SK-N-MC (cell line): ENCODE data around the gene PDE8A.

ENCODE experiments used
- DNase-seq: peaks from one replicate; pipeline ENCODE4 v3.0.0-alpha.2; 2011; ENCODE audit warnings: low read depth, low spot score
- H3K27ac ChIP-seq: fragments of 200-600 bp; sonication (generic); 2 replicates; pipeline ENCODE4 v1.5.1; 2016; ENCODE audit warnings: mixed run types
- H3K36me3 ChIP-seq: fragments of 200-600 bp; sonication (generic); 2 replicates; pipeline ENCODE4 v1.6.1; 2017; ENCODE audit warnings: antibody characterized with exemption, low read length, mixed read lengths; ENCODE audit not compliant: insufficient read depth
- H3K4me3 ChIP-seq: fragments of 200-600 bp; sonication (generic); 2 replicates; pipeline ENCODE4 v1.5.1; 2016
- H3K9ac ChIP-seq: fragments of 200-600 bp; sonication (generic); 2 replicates; pipeline ENCODE4 v1.8.0; 2017; ENCODE audit warnings: mixed run types, mixed read lengths; ENCODE audit not compliant: insufficient read length
- H3K9me3 ChIP-seq: fragments of 200-600 bp; sonication (generic); 2 replicates; pipeline ENCODE4 v1.6.1; 2017; ENCODE audit warnings: low read depth, mild to moderate bottlenecking, antibody characterized with exemption, low read length, moderate library complexity, mixed read lengths
- EZH2 ChIP-seq: fragments of 200-600 bp; sonication (generic); IDR thresholded peaks from one replicate; pipeline ENCODE4 v1.6.1; 2017; ENCODE audit warnings: antibody characterized with exemption
- FOXP2 ChIP-seq: optimal IDR thresholded peaks from 2 replicates; pipeline ENCODE3; 2011; ENCODE audit warnings: mild to moderate bottlenecking, moderate library complexity; ENCODE audit not compliant: insufficient read depth; ENCODE audit errors: extremely low read length, control extremely low read depth
- POLR2AphosphoS5 ChIP-seq: IDR thresholded peaks from 2 replicates; pipeline ENCODE4 v1.6.1; 2012; ENCODE audit warnings: mild to moderate bottlenecking, low read depth, low read length, borderline replicate concordance

PDE8A gene

DNA sequence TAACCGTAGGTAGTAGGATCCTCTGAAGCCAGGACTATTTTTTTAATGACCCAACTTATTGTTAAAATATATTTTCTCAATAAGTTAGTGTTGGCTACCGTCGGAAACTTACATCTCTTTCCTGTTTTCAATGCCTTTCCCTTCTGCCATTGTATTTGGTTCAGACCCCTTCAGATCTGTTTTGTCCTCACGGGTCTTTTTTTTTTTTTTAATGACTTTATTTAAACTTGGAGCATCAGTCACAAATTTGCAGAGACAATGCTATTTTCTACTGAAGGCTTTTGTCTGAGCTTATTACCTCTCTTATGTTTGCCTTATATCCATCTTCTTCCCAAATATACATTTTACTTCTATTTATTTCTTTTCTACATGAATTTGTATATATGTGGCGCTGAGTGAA, 47.6 kb downstream of the PDE8A start:
- TF ChIP-seq EZH2 (no peak), POLR2AphosphoS5 (no peak), FOXP2 (no peak)
- H3K27ac ChIP-seq, result no peak overlapping the region

DNA sequence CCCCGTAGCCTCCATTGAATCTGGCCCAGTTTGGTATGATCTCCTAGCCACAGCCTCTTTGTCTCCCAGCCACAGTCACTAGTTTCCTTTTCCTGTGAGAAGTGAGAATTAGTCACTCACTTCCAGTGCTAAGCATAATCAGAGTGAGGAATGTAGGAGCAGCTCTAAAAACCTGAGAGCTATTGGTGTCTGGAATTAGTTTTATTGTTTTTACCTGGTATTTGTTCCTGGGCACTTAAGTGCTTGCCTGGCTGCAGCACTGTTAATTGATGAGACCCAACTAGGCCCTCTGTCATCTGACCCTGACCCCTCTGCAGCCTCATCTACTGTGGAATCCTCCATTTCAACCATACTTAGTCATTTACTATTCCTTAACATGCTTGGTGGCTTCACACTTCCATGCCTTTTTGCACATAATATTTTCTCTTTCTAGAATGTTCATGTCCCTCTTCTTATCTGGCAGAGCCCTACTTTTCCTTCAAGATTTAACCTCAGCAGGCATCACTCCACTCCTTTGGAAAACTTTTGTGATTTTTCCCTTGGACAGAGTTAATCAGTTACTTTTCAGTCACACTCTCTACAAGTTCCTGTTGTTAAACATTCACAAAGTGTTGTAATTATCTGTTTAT, 48.8 kb downstream of the PDE8A start:
- H3K9me3 ChIP-seq, result no peaks in the 10 kb centered on the region
- H3K9ac ChIP-seq, result no peak overlapping the region
- H3K27ac ChIP-seq, result no peak overlapping the region
- DNase-seq, result no peak
- TF ChIP-seq POLR2AphosphoS5 (no peak), EZH2 (no peak), FOXP2 (no peak)
- H3K36me3 ChIP-seq, result no peaks in the 10 kb centered on the region
- no peak overlapping the region for H3K4me3 ChIP-seq

More for the DNA sequence above, 47.6 kb downstream of the PDE8A start:
- H3K4me3 ChIP-seq, result no peak overlapping the region
- H3K9ac ChIP-seq, result no peak overlapping the region
- H3K36me3 ChIP-seq, result no peaks in the 10 kb centered on the region
- DNase-seq, result no peak
- H3K9me3 ChIP-seq, result no peaks in the 10 kb centered on the region

DNA sequence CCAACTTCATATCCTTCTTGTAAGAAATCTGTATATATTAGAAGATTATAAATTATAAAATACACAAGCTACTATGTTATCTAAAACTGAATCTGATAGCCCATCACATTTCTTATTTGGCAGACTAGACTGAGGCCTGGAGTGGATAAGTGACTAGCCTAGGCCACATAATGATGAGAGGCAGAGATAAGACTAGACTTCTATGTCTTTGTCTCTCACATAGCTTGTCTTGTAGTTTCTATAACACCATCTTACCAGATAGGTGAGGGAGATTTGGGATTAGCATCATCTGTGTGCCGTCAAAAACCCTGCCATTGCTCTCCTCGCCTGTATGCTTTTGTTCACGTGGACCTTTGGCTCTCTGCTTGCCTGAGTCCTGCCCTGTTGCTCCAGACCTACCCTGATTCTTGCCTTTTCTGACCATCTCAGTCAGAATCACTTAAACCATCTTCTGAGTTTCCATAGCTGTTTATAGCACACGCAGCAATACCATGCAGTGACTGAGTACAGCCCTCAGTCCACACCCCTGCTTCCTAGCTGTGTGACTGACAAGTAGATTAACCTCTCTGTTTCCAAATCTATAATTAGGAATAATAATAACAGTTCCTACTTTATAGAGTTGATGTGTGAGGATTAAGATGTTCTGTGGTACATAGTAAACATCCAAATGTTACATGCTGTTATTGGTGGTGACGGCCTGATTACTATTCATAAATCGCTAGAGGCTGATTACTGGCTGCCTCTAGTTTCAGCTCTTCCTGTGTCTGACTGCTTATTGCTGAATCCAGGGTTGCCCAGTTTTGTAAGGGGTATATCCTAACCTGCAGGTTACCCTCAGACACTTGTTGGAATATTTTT, 49.7 kb downstream of the PDE8A start:
- DNase-seq, result no peak
- Histone ChIP-seq H3K9me3 (no peaks in the 10 kb centered on the region), H3K4me3 (no peak overlapping the region), H3K9ac (no peak overlapping the region), H3K27ac (no peak overlapping the region), H3K36me3 (no peaks in the 10 kb centered on the region)
- TF ChIP-seq EZH2, result no peak
- no peak for TF ChIP-seq FOXP2
- TF ChIP-seq POLR2AphosphoS5, result no peak

DNA sequence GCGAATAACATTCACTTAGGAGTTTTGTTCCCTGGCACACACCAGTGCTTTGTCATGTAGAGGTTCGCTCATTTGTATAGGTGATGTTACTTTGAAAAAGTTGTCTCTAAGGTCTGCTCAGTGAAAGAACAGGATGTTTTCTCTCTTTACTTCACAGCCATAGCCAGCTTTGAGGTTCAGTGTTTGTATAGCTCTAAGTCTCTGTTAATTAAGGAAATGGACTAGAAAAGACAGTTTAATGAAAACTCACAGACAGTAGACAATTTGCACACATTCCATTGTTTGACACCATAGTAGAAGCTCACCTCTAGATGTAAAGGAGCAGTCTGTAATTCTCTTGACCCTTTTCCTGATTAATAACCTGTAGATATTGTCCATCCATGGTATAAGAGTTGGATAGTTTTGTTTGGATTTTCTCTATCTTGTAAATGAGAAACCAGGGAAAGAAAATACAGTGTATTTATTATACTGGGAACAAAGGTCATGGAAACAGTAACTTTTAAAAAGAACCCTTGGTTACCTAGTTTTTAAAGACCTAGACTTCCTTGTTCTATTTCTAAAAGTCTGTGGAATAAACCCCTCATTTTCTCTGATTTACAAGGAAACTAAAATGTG, 50.4 kb downstream of the PDE8A start:
- Histone ChIP-seq H3K27ac (no peak overlapping the region), H3K36me3 (no peaks in the 10 kb centered on the region), H3K9me3 (no peaks in the 10 kb centered on the region), H3K9ac (no peak overlapping the region), H3K4me3 (no peak overlapping the region)
- DNase-seq, result no peak
- TF ChIP-seq EZH2 (no peak), FOXP2 (no peak)

DNA sequence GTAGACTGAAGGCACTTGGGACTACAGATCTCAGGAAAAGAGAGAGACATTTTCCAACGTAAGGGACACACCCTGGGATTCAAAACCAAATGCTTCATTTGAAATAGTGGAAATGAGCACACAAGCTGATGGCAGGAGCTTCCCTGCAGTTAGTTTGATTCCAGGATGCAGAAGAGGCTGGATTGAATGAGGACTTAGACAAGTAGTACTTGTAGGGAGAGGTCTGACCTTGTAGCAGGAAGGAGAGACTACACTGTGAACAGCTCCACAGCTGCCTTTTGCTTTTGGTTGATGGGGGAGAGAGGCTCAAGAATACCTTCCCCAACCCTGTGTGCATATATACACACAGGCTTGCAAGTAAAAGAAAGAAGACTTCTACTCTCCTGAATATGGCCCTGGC, 51.5 kb downstream of the PDE8A start:
- Histone ChIP-seq H3K9ac (no peak overlapping the region), H3K9me3 (no peaks in the 10 kb centered on the region), H3K4me3 (no peak overlapping the region), H3K27ac (no peak overlapping the region), H3K36me3 (no peaks in the 10 kb centered on the region)
- TF ChIP-seq POLR2AphosphoS5 (no peak), FOXP2 (no peak), EZH2 (no peak)
- DNase-seq, result no peak

DNA sequence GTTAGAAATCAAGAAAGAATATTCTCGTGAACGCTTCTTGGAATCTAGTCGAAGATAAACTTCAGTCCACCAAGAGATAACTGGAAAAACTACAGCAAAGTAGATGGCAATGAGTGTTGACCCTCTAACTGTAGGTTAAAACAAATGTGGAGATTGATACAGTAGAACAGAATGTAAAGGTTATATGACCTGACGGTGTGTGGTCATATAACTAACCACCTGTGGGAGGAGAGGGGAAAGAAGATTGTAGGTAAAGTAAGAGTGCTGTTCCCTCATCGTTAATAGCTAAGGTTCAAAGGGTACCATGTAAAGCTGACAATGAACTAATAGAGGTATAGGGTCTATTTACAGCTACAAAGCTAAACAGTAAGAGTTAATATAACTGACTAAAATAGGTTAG, 52.6 kb downstream of the PDE8A start:
- Histone ChIP-seq H3K36me3 (no peaks in the 10 kb centered on the region), H3K27ac (no peak overlapping the region), H3K4me3 (no peak overlapping the region), H3K9ac (no peak overlapping the region), H3K9me3 (no peaks in the 10 kb centered on the region)
- TF ChIP-seq FOXP2, result no peak
- TF ChIP-seq EZH2, result no peak
- TF ChIP-seq POLR2AphosphoS5, result no peak
- no peak for DNase-seq

DNA sequence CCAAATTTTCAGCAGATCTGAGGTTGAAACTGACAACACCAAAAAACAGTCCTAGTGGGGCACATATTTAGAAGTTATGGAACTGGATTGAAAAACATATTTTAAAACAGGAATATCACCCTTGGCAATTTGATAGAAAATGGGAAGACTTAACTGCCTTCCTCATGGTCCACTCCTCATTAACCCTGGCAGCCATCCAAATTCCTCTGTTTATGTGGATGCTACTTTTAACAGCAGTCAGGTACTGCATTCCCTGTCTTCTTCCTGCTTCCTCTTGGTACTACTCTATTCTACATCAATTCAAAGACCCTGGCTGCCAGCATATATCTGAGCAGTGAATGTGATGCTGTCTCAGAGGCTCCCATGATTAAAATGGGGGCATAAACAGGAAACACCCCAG, 54.3 kb downstream of the PDE8A start:
- H3K9ac ChIP-seq, result no peak overlapping the region
- no peaks in the 10 kb centered on the region for H3K9me3 ChIP-seq
- H3K36me3 ChIP-seq, result no peaks in the 10 kb centered on the region
- no peak overlapping the region for H3K4me3 ChIP-seq
- no peak for TF ChIP-seq FOXP2
- no peak for TF ChIP-seq EZH2
- TF ChIP-seq POLR2AphosphoS5, result no peak
- no peak for DNase-seq
- H3K27ac ChIP-seq, result no peak overlapping the region

DNA sequence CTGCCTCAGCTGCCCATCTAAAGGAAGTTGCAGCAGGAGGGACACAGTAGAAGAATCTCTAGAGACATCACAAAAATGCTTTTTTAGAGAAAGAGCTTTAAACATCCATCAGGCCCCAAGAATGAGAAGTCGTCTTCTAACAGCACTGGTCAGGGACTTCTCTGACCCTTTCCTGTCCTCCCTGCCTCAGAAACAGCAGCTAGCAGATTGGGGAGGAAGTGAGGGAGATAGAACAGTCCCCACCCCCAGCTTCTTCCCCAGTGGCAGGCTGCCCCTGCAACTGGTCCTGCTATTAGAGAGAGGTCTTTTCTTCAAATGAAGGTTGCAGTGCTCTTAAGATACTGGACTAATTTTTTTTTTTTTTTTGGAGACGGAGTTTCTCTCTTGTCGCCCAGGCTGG, 55.1 kb downstream of the PDE8A start:
- H3K36me3 ChIP-seq, result no peaks in the 10 kb centered on the region
- no peak overlapping the region for H3K9ac ChIP-seq
- TF ChIP-seq FOXP2 (no peak), EZH2 (no peak), POLR2AphosphoS5 (no peak)
- no peak for DNase-seq
- no peak overlapping the region for H3K27ac ChIP-seq
- no peak overlapping the region for H3K4me3 ChIP-seq
- H3K9me3 ChIP-seq, result no peaks in the 10 kb centered on the region
